NCI-H446 treated with DMSO at 0.1 percent for 48 hours (cell line): ENCODE results near the gene SLAMF6.
"Not testable (repeated sequence)": the region's sequence is repeated elsewhere in the genome, so short reads cannot be mapped to it uniquely, and the experiment has no call there.

Experiments used
- DNase-seq: peaks from one replicate; lab custom pipeline; 2025; lab: John Stamatoyannopoulos, UW

SLAMF6 gene

DNA sequence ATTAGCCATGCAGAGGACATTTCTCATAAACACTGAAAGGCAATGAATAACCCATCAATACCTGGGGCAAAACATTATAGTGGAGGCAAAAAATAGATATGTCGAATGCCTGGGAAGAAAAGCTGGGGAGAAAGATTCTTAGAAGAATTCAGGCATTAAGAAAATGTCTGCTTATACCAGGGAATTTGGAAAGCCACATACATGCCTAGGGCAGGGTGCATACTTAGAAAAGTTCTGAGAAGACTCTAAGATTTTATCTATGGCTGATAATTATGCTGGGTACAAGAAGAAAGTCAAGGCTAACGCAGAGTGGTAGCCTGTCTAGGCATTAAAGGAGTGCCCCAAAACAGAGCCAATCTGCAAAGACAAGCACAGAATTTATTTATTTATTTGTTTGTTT is 18.4 kb downstream of the SLAMF6 start:
- DNase-seq: no peak

DNA sequence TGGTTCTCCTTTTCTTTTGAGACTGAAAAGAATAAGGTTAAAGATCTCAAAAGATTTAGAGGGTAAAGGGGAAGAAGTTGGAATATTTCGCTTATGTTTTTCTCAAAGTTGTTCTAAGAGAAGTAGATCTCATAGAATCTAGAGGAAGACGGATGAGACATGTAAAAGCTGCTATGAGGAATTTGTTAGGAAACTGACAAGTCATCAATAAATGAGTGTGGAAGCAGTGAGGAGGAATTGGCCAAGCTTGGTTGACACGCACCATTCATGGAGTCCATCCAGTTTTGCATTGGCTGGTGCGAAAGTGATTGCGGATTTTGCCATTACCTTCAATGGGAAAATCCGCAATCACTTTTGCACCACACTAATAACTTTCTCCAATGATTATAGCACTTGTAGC is 20.0 kb downstream of the SLAMF6 start:
- DNase-seq: no peak

DNA sequence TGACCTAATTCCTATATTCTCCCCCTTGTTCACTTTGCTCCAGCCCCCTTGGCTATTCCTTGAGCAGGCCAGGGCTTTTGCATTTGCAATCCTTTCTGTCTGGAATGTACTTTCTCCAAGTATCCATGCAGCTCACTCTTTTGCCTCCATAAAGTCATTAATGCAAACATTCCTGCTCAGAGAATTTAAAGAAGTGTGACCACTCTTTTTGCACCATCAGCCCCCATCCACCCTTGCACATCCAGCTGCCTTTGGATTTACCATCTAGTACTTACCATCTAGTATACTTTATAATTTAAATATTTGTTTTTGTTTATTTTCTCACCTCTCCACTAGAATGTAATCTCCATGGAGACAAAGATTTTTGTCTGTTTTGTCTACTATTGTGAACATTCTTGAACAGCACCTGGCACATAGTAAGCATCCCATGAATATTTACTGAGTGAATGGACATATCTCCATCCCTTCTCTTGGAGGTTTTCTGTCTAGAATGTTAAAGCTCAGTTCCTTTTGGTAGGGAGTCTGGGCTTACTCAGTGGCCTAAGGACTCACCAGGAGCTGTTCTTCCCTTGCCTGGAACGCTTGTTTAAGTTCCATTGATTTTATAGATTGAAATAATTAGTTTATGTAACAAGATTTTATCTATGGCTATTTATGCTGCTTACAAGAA is 22.6 kb downstream of the SLAMF6 start:
- no peak for DNase-seq

DNA sequence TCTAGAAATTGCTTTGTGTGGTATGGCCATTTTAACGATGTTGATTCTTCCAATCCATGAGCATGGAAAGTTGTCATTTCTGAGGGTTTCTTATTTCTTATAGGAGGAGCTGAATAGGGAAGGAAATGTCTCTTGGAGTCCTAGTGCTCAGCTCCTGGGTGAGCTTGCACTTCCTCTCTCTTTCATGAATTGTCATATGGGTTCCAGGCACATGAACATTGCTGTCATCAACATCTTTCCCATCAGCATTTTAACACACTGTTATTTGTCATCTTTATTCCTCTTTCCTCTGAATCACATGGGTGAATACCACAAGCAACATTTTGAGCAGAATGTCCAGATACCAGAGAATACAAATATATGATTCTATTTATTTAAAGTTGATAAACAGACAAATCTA is 23.4 kb downstream of the SLAMF6 start:
- no peak for DNase-seq

DNA sequence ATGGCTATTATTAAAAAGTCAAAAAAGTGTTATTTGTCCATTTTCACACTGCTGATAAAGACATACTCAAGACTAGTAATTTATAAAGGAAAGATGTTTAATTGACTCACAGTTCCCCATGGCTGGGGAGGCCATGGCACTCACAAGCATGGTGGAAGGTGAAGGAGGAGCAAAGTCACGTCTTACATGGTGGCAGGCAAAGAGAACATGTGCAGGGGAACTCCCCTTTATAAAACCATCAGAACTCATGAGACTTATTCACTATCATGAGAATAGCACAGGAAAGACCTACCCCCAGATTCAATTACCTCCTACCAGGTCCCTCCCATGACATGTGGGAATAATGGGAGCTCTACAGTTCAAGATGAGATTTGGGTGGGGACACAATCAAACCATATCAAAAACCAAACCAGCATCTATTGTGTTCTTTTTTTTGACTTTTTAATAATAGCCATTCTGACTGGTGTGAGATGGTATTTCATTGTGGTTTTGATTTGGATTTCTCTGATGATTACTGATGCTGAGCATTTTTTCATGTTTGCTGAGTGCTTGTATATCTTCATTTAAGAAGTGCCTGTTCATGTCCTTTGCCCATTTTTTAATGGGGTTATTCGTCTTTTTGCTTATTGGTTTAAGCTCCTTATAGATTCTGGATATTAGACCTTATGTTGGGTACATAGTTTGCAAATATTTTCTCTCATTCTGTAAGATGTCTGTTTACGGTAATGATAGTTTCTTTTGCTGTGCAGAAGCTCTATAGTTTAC is 24.6 kb downstream of the SLAMF6 start:
- not testable (repeated sequence) for DNase-seq

DNA sequence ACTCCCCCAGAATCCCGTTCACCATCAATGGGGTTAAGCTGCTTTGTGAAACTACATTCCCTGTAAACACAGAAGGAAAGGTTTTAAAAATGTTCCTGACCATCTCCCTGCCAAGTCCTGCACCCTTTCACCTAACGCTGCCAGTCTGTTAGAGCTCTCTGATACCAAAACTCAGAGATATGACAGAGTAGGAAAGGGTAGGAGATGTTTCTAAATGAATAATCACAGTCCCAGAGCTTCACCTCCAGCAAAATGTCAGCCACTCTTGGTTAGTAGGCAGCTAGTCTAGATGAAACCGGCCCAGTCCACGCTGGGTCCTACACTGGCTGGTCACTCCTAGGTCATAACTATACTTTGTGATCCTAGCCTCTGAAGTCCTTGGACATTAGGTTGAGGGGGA is 26.7 kb downstream of the SLAMF6 start:
- DNase-seq: no peak

DNA sequence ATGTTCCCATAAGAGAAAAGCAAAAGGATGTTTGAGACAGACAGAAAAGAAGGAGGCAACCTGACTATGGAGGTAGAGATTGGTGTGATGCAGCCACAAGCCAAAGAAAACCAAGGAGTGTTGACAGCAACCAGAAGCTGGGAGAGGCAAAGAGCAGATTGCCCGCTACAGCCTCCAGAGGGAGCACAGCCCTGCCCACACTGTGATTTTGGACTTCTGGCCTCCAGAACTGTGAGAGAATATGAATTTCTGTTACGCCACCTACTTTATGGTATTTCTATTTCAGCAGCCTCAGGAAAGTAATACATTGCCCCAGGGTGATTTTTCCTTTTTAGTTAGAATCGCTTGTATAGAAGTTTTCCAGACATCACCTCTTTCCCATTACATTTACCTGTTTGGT is 28.4 kb downstream of the SLAMF6 start:
- DNase-seq: no peak

DNA sequence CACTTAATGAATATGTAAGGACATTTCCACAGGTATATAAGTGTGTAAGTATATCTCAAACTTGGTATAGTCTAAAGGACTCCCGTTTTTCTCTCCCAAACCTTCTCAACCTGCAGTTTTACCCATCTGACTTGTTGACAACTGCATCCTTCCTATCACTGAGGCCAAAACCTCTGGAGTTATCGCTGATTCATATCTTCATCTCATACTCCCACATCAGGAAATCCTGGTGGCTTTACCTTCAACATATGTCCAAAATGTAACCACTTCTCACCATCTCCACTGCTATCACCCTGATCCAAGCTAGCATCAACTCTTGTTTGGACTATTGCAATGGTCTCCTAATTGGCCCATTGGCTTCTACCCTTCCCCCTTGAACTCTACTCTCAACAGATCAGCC is 30.4 kb downstream of the SLAMF6 start:
- no peak for DNase-seq

DNA sequence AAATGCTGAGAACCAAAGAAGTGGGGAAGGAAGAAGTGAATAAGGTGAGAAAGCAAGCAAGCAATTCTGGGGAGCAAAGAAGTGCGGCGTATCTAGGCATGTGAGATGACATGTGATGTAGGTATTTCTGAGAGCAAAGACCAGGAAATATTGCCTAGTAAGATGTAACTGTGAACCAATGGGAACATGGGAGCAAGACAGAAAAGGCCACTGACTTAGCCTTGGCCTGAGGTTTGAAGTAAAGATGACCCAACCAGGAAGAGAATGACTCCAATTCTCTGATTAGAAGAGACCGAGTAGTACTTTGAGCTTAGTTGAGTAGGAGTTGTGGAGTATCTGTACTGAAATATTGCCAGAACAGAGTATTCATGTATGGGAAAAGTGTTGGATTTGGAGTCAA is 31.1 kb downstream of the SLAMF6 start:
- DNase-seq: no peak

DNA sequence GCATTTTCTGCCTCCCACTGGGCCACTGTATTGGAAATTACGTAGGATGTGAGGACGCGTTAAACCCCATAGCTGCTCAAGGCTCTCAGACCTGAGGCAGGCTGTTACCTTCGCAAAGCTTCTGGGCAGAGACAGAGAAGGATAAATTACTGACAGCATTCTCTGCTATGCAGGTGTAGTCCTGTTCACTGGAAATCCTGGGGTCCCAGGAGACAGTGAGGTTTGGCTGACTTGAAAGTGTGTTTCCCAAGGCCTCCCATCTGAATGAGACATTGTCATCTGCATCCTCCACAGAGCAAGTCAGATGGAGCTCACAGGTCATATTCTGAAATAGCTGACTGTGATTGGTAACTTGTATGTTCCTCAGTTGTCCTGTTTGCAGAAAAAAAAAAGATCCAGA is 32.0 kb downstream of the SLAMF6 start:
- no peak for DNase-seq

DNA sequence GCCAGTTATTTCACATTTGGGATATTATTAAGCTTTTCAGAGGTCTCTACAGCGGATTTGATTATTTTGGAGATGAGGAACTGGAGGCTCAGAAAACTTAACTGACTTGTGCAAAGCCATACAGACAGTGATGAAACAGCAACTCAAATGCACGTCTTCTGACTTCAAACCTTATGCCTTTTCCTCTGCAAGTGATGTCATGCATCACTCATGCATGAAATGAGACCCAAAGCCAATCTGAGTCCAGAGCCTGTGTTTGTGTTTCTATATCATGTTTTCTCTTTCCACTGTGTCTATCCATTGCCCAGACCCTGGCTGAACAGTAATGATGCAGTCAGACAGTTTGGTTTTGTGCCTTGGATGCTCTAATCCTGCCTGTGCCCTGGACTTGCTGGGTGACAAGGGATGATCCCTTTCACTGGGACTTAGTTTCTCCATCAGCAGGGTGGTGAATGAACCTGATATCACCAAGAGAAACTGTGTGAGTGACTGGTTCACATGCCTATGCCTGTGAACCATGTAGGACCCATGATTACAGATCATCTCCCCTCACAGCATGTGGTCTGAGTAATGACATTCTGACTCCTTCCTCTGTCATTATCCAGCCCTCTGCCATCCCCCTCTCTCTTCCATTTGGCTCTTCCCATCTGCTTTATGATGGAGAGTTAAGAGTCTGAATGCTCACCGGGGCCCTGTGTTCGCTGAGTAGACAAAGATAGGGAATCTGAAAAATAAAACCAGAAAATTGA is 33.4 kb downstream of the SLAMF6 start:
- no peak for DNase-seq

DNA sequence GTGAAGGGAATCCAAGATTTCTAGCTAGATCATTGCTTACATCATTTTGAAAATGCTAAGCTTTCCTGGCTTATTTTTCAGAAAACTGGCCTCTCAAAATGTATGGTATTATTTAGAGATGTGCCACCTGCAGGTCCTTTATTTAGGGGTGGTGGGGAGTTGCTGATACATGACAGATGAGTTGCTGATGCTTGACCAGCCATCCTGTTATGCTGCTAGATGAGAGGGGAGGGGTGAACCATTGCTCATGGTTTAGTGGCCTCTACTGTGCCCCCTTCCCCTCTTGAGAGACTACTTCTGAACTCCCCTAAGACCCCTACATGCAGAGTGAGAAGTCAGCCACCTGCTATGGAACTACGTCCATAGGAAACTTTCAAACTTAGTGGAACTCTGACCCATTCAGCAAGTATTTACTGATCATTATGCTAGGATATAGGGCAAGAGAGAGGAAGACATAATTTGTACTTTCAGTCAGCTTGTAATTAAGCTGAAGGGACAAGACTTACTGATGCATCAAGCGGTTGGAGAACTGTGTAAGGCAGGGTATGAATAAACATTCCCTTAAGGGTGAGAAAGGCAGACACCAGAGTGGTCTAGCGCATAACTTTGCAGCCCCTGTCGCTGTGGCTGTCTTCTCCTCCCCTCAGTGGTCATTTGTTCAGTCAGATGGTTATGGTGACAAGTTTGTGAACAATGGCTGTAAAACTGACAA is 34.6 kb downstream of the SLAMF6 start:
- DNase-seq: no peak

DNA sequence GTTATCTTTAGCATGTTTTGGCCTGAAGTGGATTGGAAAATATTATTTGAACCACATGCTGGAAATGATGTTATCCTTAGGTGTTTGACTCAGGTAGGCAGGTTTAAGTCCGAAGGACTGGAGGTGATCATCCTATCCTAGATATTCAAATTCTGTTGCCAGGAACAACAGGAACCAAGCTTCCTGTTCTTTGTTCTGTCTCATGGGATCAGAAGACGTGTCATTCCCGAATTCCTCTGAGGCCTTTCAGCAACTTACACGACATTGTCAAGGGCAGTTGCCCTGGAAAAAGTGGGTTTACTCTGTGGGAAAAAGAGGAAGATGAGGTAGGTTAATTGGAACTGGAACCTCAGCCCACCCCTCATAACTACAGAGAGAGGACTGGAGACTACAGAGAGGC is 36.6 kb downstream of the SLAMF6 start:
- no peak for DNase-seq

DNA sequence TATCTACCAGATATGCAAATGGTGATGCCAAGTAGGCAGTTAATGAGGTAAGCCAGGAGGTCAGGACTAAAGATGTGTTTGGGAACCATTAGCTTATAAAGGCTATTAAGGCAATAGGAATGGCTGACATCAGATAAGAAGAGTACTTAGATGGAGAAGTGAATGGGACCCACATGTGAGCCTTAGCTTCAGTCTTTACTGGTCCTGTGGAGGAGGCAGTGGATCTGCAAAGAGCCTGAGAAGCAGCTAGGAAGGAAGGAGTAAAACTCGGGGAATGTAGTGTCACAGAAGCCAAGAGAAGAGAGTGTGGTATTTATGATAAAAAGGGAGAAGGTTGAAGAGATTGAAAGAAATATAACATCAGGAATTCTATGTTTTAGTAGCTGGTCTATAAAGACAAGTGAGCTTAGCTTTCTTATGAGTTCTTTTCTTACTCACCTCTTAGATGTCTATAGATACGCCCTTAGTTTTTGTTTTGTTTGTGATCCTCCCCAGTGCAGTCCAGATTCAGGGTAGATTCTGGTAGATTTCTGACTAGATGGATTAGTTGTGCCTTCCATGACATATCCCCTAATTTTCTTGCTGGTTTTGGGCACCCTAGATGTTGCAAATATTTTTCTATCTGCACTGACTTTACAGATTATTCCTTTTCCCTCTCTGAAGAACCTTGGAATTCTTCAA is 39.4 kb downstream of the SLAMF6 start:
- no peak for DNase-seq

DNA sequence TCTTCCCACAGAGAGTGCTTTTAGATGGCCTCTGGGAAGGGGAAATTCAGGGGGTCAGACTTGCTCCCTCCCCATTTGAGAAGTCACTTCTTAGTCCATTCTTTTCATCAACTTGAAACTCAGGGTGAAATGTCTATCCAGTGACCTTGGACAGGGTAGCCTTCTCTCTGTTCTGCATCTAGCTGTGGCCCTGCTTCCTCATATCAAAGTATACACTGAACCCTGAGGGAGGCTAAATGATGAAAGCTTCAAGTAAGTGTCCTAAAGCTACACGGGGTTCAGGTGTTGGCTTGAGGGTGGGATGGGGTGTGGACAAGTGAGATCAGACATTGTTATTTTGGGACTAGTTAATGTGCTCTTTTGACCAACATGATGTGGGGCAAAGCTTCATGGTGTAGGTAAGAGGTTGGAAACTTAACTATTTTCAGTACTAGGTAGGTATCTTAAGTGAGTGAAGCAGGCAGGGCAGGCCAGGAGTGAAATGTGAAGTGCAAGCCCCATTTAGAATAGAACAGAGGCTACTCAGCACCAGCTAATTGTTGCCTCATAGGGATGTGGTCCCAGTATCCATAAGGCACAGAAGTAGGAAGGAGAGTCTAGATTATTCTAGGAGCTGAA is 41.0 kb downstream of the SLAMF6 start:
- no peak for DNase-seq

DNA sequence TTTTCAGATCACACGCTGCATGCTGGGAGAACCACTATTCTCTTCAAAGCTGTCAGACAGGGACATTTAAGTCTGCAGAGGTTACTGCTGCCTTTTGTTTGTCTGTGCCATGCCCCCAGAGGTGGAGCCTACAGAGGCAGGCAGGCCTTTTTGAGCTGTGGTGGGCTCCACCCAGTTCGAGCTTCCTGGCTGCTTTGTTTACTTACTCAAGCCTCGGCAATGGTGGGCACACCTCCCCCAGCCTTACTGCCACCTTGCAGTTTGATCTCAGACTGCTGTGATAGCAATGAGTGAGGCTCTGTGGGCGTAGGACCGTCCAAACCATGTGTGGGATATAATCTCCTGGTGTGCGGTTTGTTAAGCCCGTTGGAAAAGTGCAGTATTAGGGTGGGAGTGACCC is 42.3 kb downstream of the SLAMF6 start:
- not testable (repeated sequence) for DNase-seq

DNA sequence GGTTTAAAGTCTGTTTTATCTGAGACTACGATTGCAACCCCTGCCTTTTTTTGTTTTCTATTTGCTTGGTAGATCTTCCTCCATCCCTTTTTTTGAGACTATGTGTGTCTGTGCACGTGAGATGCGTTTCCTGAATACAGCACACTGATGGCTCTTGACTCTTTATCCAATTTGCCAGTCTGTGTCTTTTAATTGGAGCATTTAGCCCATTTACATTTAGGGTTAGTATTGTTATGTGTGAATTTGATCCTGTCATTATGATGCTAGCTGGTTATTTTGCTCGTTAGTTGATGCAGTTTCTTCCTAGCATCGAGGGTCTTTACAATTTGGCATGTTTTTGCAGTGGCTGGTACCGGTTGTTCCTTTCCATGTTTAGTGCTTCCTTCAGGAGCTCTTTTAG is 44.0 kb downstream of the SLAMF6 start:
- not testable (repeated sequence) for DNase-seq

DNA sequence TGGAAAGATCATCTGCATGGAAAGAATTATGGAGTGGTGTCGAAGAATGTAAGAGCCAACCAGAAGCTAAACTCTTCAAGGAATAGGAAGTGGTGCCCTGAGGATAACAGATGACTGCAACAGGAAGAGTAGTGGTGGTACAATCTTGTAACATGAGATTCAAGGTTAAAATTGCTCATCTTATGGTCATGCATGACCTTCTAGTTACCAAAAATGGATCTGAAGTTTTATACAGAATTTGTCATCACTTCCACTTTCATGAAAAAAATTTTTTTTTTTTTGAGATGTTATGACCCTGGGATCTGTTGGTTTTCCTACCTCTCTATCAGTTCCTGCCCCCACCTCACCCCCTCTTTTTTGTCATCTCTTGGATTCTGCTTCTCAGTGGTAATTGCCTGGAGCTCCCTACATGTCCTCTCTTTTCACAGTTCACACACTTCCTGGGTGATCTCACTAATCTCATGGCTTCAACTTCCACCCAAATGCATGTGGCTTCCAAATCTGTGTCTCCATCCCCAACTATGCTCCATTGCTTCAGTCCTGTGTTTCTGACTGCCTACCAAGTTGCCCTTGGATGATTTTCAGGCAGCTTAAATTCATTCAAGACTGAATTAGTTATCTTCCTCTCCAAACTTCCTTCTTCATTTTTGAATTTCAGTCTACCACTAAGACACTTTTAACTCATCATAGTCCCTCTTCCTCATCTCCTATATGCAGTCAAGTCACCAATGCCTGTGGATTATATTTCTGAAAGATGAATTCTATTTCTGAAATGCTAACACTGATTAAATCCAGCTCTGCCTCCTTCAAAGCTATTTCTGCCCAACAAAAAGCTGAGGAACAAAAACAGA is 48.4 kb downstream of the SLAMF6 start:
- no peak for DNase-seq

DNA sequence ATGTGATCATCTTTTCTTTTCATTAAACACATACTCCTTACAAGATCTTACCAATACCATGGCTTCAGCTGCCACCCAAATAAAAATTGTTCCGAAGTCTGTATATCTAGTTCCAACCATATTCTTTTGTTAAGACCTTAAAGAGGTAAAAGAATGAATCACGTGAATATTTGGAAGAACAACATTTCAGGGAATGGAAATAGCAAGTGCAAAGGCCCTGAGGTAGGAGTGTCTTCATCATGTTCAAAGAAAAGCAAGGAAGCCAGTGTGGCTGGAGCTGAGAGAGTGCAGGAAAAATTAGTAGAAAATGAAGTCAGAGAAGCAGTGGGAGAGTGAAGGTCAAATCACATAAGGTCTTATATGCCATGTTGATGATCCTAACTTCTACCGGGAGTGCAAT is 50.9 kb downstream of the SLAMF6 start:
- no peak for DNase-seq

DNA sequence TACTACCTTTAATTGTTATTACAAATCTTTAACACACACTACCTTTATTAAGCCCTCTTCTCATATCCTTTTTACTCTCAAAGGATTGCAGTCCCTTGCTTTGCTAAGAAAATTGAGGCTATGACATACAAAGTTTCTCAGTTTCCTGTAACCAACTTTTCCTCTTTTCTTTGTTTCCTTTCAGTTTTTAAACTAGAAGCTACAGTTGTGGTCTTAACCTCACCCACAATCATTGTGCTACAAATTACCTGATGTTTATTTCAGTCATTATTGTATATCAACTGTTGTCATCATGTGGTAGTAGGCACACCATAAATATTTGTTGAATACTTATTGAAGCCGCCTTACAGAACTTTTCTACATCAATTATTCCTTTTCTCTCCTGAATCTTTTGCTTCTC is 51.8 kb downstream of the SLAMF6 start:
- DNase-seq: no peak

DNA sequence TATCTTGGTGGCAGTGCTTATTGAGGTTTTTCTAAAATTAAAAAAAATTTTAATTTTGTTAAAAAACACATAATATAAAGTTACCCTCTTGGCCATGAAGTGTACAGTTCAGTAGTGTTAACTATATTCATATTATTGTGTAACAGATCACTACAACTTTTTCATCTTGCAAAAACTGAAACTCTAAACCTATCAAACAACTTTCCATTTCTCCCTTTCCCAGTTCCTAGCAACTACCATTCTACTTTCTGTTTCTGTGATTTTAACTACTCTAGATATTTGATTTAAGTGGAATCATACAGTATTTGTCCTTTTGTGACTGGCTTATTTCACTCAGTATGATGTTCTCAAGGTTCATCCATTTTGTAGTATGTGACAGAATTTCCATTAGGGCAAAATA is 55.5 kb downstream of the SLAMF6 start:
- DNase-seq: no peak
